Measurements from ENCODE around the gene SLC28A3.

The SLC28A3 gene

DNA sequence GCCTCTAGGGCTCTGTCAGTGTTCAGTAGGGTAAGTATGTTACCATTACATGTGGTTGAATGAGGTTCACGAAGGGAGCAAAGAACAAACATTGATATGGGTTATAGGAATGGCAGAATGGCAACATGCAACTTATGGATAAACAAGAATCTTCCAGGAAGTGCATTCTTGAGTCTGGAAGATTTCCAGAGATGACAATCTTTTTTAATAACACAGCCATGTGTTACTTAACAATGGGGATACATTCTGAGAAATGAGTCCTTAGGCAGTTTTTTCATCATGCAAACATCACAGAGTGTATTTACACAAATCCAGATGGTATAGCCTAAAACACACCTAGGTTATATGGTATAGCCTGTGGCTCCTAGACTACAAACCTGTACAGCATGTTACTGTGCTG is 9.1 kb upstream of the SLC28A3 start:
- in situ Hi-C loops (cut with MboI; ENCODE audit: low sequenced_read_pairs), result no loop called here

DNA sequence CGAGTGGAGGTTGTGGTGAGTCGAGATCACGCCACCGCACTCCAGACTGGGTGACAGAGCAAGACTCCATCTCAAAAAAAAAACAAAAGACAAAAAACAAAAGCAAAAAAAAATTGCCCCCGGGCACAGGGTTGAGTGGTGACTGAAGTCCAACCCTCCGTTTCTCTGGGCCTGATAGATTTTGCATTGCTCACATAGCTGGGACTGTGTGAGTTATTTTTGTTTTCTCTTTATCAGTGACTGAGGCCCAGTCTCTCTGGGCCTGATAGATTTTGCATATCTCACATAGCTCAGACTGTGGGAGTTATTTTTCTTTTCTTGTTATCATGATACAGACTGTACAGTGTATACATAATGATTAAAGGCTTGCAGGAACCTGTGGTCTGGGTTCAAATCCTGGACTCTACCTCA is 2.6 kb upstream of the SLC28A3 start:
- in situ Hi-C loops (cut with MboI; ENCODE audit: low sequenced_read_pairs), result no loop called here

DNA sequence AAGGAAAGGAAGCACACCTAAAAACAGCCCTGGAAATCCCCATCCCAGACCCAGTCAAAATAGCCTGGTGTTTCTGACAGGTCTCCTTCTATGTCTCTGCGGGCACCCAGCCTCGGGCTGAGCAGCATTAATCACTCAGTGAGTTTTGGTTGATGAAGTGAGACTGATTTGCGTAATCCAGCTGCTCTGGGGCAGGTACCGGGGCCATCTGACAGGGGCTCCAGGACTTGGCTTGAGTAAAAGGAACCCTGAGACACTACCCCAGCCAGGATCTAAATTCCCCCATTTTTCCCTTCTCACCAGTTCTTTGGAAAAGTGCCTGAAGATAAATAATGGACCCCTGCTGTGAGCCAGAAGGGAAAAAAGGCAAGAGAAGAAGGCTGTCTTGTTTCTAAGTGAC is 596 bp downstream of the SLC28A3 start:
- in situ Hi-C loops (cut with MboI; ENCODE audit: low sequenced_read_pairs), result no loop called here

DNA sequence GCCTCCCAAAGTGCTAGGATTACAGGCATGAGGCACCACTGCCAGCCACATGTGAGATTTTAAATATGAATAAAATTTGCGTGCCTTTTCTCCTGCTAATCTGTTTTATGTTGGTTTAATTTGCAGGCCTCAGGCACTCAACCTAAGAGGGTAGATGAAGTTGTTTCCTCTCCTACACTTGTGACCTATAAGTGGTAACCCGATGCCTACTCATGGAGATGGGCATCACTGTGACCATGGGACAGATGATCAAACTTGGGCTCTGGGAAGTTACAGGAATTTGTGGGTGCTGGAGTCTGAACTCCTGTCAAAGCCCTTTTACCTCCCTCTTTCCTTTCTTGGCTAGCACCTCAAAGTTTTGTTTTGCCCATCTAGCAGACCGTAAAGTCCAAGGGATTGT is 1.1 kb downstream of the SLC28A3 start:
- in situ Hi-C loops (cut with MboI; ENCODE audit: low sequenced_read_pairs), result no loop called here

DNA sequence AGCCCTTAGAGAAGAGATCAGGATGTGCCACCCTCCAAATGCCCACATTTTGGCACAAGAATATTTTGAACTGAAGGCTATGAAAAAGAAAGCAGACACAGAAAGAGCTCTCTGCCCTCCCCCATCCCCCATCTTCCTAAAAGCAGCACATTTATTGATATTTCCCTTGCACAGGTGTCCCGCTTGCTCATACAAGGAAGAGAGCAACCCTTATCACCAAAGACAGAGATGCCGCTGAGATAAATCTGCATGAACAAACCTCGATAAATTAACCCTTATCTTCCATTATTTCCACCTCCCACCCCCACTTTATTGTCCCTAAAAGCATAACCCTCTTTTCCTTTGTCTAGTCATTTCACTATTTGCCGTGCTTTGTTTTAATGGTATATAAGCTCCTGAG is 1.8 kb downstream of the SLC28A3 start:
- in situ Hi-C loops (cut with MboI; ENCODE audit: low sequenced_read_pairs), result no loop called here

DNA sequence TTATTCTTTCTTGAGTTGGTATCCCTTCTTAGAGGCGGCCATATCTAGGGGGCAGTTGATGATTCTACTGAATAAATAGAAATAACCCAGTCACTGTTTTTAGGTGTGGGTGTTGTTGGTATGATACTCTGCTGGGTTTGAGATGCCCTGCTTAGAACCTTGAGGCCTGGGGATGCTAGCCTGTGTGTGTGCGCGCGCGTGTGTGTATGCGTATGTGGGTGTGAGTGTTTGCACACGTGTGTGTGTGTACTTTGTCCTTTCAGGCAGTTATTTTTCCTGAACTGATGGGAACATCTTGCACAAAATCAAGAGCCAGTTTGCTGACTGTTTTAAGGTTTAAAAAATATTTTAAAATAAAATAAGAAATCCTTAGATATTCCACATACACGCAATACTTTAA is 3.3 kb downstream of the SLC28A3 start:
- in situ Hi-C loops (cut with MboI; ENCODE audit: low sequenced_read_pairs), result no loop called here

DNA sequence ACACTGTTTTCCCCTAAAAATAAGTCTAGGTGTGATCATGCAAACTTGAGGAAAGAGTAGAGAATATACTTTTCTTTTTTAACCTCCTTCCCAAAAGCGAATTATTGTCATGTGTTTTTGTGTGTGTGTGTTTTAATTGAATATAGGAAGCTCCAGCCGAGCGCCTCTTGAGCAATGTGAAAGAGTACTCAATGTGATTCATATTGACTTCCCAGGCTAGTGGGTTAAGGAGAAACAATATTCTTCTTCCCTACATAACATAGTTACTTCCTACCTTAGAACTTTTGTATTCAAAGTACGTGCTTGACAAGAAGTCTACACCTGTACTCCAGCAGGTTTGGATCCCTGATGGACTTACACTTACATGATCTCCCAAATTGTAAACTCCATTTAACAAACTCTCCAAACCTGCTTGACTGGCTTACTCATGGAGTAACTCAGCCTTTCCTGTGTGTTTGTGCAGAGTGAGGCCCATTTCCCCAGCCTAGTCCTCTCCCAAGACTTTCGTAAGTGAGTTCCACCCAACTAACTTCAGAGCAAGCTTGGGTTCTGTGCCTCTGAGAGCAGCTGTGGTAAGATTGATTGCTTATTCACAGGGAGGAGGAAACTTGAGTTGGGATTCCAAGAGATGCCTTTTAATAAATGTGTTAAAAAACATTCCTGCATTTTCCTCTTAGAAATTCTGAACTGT is 9.3 kb downstream of the SLC28A3 start:
- in situ Hi-C loops (cut with MboI; ENCODE audit: low sequenced_read_pairs), result no loop called here

DNA sequence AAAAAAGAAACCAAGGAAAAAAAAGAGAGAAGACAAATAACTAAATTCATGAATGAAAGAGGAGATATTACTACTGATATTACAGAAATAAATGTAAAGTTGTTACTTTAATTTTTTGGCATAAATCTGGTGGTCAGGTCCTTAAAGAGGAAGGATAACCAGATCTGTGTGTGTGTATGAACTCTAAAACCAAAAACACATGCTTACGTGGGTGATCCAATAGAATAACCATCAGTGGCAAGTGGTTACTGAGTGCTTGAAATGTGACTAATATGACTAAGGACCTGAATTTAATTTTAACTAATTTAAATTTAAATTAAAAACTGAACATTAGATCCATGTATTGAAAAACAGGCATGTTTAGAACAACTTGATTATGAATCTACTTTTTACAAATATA is 10.3 kb downstream of the SLC28A3 start:
- in situ Hi-C loops (cut with MboI; ENCODE audit: low sequenced_read_pairs), result no loop called here

DNA sequence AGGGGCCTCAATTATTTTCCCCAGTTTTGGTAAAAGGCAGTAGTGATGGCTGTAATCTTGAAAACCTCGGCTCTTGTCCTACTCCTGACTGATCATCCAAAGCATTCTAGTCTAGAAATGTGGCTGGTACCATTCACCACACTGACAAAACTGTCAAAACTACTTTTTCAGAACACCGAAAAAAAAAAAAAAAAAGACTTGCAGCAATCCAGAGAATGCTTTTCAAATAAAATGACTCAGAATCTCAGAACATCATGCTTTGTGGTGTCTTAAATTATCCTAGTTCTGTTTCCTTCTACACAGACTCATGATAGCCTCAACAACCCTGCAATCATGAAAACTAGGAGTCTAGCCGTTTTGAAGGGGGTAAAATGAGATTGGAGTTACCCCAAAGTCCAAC is 13.4 kb downstream of the SLC28A3 start:
- in situ Hi-C loops (cut with MboI; ENCODE audit: low sequenced_read_pairs), result no loop called here

DNA sequence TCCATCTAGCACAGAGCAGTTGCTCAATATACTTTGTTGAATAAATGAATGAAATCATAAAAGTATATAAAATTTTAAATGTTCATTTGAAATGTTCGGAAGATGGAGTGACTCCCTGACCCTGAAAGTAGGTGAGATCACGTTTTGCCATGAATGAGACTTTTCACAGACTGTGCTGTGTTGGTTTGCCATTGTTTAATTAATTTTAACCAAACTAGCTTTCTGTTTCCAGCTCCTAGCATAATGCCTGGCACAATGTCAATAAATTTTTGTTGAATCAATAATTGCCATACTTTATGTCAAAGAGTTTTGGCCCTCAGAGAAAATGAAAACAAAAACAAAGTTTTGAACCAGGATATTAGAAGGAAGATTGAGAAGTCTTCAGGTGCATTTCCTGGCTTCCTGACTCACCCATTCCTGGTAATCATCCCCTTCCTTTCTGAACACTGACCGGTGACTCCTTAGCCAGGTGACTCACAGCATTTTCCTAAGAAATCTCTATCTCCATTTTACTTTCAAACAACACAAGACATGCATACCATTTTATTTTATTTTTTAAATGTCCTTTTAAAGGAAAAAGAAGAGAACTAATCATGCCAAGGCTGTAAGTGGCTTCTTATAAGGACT is 15.1 kb downstream of the SLC28A3 start:
- in situ Hi-C loops (cut with MboI; ENCODE audit: low sequenced_read_pairs), result no loop called here

DNA sequence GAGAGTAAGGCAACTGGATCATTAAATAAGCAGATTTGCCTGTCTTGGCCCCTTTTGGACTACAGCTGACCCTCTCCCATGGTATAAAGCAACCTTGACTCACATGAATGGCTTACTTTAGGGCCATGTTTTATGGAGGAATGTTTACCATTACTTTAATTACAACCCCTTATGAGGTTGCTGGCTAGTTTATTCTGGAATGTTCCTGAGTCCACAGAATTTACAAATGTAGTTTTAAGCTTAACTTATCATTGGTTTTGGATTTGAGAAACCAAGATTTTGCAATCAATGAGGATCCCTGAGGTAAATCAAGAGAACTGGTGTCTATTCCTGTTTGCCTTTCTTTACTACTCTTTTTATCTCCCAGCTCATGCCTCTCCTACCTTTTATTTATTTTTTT is 15.7 kb downstream of the SLC28A3 start:
- in situ Hi-C loops (cut with MboI; ENCODE audit: low sequenced_read_pairs), result no loop called here

DNA sequence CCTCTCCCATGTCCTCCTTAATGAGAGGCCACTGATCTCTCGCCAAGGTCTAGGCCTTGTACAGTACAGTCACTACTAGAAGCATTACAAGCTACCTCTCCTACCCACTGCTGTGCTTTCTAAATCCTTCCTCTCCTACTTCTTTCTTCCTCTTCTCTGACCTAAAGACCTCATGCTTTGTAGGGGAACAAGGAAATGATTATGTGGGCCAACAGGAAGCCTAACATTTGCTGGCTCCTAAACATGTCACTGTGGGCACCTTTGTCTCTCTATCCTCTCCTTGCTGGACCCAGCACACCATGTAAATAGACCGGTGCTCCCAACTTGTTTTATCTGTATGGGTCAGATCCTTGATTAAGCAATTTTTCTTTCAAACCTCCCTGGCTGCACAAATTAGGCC is 16.7 kb downstream of the SLC28A3 start:
- in situ Hi-C loops (cut with MboI; ENCODE audit: low sequenced_read_pairs), result no loop called here

DNA sequence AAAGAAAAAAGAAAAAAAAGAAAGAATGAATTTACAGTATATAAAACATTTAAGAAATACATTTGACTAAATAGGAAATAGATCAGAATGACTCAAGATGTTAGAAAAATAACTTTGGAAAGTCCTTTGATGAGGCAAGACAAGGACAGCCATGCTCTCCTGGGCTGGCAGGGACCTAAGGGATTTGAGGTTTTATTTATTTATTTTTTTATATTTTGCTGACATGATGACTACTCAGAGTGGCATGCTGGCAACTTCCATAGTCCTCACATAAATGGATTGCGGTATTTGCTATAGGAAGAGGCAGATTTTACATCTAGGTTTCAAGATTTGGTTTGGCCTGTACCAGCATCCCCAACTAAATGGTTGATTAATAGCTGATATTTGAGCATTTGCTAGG is 17.7 kb downstream of the SLC28A3 start:
- in situ Hi-C loops (cut with MboI; ENCODE audit: low sequenced_read_pairs), result no loop called here

DNA sequence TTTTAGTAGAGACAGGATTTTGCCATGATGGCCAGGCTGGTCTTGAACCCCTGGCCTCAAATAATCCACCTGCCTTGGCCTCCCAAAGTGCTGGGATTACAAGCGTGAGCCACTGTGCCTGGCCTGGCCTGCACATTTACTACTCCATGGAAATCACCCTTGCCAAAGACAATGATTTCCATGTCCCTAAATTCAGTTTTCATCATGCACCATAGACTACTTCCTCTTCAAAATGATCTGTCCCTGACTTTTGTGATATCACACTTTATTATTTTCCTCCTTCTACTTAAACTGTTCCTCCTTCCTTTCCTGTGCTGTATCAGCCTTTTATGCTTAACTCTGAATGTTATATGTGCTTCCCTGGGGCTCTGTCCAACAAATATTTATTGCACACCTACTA is 20.3 kb downstream of the SLC28A3 start:
- in situ Hi-C loops (cut with MboI; ENCODE audit: low sequenced_read_pairs), result no loop called here

DNA sequence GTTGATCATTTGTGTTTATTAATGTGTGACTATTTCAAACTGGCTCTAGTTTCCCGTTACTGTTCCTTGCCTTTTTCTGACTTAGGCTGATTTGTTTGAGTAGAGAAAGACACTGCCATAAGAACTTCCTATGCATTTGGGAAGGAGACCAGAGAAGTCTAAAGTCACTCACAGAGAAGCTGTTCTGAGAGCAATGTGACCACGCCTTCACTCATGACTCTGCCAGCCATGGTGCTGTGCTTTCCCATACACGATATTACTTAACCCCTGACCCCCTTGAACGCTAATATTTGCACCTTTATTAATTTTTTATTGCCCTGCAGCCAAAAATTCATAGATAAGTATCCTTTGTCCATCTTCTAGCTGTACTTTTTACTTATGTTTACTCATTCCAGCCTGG is 20.9 kb downstream of the SLC28A3 start:
- in situ Hi-C loops (cut with MboI; ENCODE audit: low sequenced_read_pairs), result no loop called here

DNA sequence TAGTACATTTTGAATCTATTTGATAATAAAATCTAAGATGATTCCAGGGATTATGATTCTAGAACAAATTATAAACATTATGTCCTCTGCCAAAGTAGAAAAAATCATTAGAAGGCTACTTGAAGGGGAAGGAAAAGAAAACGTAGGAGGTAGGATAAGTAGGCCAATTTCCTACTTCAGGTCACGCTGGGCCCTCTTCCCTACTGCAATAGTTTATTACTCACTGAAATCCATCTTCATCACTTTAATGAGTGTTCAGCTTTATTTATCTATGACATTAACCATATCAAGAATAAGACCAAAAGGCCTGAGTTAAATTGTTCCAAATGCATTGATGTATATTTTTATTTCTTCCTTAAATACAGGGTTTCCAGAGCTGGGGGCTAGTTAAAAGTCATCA is 21.6 kb downstream of the SLC28A3 start:
- in situ Hi-C loops (cut with MboI; ENCODE audit: low sequenced_read_pairs), result no loop called here

DNA sequence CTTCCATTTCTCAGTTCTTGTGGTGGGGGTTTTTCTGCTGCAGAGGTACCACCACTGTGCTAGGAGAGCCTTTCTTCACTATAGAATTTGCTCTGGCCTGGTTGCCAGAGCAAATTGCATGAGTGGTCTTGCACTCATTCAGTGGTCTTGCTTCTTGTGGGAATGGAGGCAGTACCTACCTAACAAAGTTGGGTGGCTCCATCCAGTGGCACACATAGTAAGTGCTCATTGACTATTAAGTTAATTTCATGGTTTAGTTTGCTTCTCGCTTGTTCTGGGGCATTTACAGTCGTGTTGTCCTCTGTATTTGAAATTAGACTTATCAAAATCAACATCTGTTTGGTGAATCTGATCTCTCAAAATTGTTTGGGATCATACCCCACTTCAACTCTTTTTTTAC is 23.0 kb downstream of the SLC28A3 start:
- in situ Hi-C loops (cut with MboI; ENCODE audit: low sequenced_read_pairs), result no loop called here

DNA sequence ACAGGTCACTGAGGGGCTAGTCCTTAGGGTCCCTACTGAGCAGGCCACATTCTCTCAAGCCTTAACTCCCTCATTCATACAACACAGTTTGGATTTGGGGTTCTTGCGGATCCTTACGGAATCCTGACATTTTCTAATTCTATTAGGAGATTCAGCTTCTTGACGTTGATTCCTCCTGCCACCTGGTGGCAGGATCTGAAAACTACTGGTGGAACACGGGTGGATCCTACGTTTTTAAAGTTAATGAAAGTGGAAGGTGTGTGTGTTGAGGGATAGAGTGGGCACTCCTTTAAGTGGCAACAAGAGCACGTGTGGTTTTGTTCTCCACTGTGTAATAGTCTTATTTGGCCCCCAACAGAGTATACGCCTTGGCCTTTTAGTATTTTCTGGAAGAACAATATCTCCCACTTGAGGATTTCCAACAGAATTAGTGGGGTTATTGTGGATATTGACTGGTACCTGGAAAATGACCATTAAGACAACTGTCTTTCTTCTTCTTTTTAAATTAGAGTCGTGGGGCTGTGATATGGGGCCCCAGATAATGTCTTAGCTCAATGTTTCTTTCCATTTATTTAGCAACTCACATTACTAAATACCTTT is 25.2 kb downstream of the SLC28A3 start:
- in situ Hi-C loops (cut with MboI; ENCODE audit: low sequenced_read_pairs), result no loop called here

DNA sequence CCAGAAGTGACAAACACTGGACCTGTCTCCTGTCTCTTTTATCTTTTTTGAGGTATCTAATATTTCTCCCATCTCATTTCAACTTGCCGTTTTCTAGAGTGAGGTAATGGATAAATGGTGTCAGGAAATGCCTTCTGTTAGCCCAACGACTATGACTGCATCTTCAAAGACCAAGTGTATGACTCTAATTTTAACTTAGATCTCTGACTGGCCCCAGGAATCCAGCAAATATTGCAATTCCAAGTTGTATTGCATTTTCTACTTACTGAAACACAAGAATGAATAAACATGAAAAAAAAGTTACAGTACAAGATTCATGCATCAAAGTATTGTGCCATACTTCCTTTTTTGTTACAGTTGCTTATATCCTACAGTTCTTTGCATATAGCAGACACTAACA is 26.3 kb downstream of the SLC28A3 start:
- in situ Hi-C loops (cut with MboI; ENCODE audit: low sequenced_read_pairs), result no loop called here

DNA sequence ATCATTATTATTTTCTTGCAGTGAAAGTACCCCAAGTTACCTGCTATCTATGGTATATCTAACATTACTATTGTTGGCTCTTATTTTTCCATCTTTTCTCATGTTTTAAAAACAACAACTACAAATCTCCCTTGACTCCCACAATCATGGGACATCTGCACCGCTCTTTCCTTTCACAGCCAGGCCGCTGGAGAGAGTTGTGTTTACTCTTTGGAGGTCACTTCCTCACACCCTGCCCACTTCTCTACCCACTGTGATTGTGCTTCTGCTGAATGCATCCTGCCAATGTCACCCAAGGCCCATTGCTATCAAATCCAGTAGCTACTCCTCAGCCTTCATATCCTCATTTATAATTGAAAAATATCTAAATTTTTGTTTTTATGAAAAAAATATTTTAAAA is 29.7 kb downstream of the SLC28A3 start:
- in situ Hi-C loops (cut with MboI; ENCODE audit: low sequenced_read_pairs), result no loop called here

DNA sequence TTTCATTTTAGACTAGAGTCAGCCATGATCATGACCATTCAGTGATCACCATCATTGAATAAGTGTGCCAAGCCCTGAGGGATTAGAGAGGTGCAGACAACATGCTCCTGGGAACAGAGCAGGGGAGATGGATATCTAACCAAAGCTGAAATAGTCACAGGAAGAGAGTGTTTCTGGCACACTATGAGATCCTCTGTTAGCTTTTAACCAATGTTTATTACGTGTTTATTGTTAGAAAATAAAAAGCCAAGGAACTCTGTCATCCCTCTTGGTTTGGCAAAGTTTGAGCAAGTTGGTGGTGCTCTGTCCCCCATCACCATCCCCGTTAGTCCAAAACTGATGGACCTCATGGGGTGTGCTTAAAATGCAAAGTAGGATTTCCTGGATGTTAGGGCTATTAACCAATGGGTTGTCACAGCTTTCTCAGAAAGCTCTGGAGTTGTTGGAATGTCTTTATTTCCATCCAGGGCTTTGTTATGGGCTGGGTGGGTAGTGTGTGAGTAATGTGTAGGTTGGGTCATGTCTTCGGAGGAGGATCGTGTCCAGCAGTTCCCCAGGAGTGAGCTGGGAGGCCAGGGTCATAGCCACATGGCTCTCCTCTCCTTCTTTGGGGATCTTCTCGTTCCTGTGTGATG is 34.9 kb downstream of the SLC28A3 start:
- in situ Hi-C loops (cut with MboI; ENCODE audit: low sequenced_read_pairs), result no loop called here

DNA sequence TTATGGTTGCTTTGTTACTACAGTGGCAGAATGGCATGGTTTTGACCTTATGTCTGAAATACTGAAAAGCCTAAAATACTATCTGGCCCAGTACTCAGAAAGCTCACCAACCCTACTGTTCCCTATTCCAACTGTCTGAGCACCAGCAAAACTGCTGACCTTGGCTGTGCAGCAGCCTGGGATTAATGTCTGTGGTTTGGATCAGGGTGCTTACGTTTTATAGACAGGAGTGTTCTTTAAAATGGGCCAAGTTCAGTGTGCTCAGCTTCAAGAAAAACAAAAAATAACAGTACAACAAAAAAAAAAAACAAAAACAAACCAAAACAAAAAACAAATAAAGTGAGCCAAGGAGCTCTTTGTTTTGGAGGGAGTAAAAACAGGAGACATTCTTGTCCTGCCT is 36.4 kb downstream of the SLC28A3 start:
- in situ Hi-C loops (cut with MboI; ENCODE audit: low sequenced_read_pairs), result no loop called here

Measured in HL-60/S4 treated with phorbol 12-myristate 13-acetate at 8.2 ng/mL for 4 days and 3 days (cell line).